GM19193 (cell line): ENCODE data around the gene LSM11.

ENCODE experiments used
- POLR2A ChIP-seq: IDR thresholded peaks from 4 replicates; pipeline ENCODE4 v1.6.1; 2011; ENCODE audit not compliant: insufficient read depth, insufficient read length; ENCODE audit errors: extremely low read depth

Gene LSM11

GRCh38 chr5:157761690-157762621 is 18.4 kb downstream of the LSM11 start:
- no peak for TF ChIP-seq POLR2A

GRCh38 chr5:157764531-157764930 is 21.0 kb downstream of the LSM11 start:
- no peak for TF ChIP-seq POLR2A

- no peak for TF ChIP-seq POLR2A
Measured at GRCh38 chr5:157766442-157766841, 22.9 kb downstream of the LSM11 start.

- no peak for TF ChIP-seq POLR2A
Measured at GRCh38 chr5:157766902-157767301, 23.4 kb downstream of the LSM11 start.

- TF ChIP-seq POLR2A: no peak
Measured at GRCh38 chr5:157767689-157768088, 24.2 kb downstream of the LSM11 start.

- no peak for TF ChIP-seq POLR2A
Measured at GRCh38 chr5:157770665-157771064, 27.2 kb downstream of the LSM11 start.

- TF ChIP-seq POLR2A: no peak
Measured at GRCh38 chr5:157772127-157772526, 28.6 kb downstream of the LSM11 start.

GRCh38 chr5:157778121-157778805 is 34.8 kb downstream of the LSM11 start:
- TF ChIP-seq POLR2A: no peak

GRCh38 chr5:157779221-157779620 is 35.7 kb downstream of the LSM11 start:
- TF ChIP-seq POLR2A: no peak

GRCh38 chr5:157785801-157786200 is 42.3 kb downstream of the LSM11 start:
- TF ChIP-seq POLR2A: no peak

GRCh38 chr5:157793301-157793700 is 49.8 kb downstream of the LSM11 start:
- no peak for TF ChIP-seq POLR2A

- no peak for TF ChIP-seq POLR2A
Measured at GRCh38 chr5:157799578-157799977, 56.1 kb downstream of the LSM11 start.

- no peak for TF ChIP-seq POLR2A
Measured at GRCh38 chr5:157800137-157800536, 56.6 kb downstream of the LSM11 start.

- TF ChIP-seq POLR2A: no peak
Measured at GRCh38 chr5:157802736-157803135, 59.2 kb downstream of the LSM11 start.

GRCh38 chr5:157808043-157808442 is 64.5 kb downstream of the LSM11 start:
- TF ChIP-seq POLR2A: no peak
